ENCODE results near the gene ESRRG. TPM values are rescaled to one million over a fixed set of nuclear protein-coding genes. Genes with fewer than 3 reads are reported as not detected.

Gene ESRRG
- total and polyA plus RNA-seq, 2 of the 8 experiments (the other 6 are each of a cell fraction or from before 2014, with no cell fraction given): 0.59 to 1.4 TPM

GRCh38 chr1:216665856-216666255 lies 57.4 kb downstream of the ESRRG start:
- no peaks in the 10 kb centered on the region for H3K27me3 ChIP-seq (replicated peaks in 1 of 4; ENCODE audit: control insufficient read depth in 3 of 4, extremely low read depth in 1 of 4, insufficient read depth in 3 of 4, low read length in 3 of 4)

More at GRCh38 chr1:216665856-216666255, 57.4 kb downstream of the ESRRG start:
- Histone ChIP-seq H3K14ac (ENCODE audit: insufficient read length) (no peak overlapping the region), H4K20me1 (replicated peaks in 1 of 2; ENCODE audit: control insufficient read depth in 1 of 2, insufficient read depth in 2 of 2, low read length in 2 of 2) (no peaks in the 10 kb centered on the region), H3K4me3 (ENCODE audit: extremely low read depth in 1 of 4, insufficient read depth in 2 of 4, low read depth in 3 of 4, low read length in 4 of 4) (no peak overlapping the region), H2BK120ac (replicated peaks; ENCODE audit: low read depth, low read length) (no peak overlapping the region), H3K18ac (ENCODE audit: extremely low read depth, low read length) (no peak overlapping the region), H3K79me2 (ENCODE audit: control insufficient read depth in 1 of 2, insufficient read depth in 2 of 2, low read length in 2 of 2) (no peaks in the 10 kb centered on the region), H3K4ac (replicated peaks; ENCODE audit: insufficient read length, low read depth, low read length) (no peak overlapping the region), H3K36me3 (ENCODE audit: control insufficient read depth in 2 of 4, insufficient read depth in 4 of 4, low read length in 3 of 4) (no peaks in the 10 kb centered on the region), H3K9ac (replicated peaks in 1 of 4; ENCODE audit: extremely low read depth in 1 of 4, low read depth in 3 of 4, low read length in 3 of 4) (no peak overlapping the region), H3K23me2 (ENCODE audit: low read depth, low read length) (no peaks in the 10 kb centered on the region), H3K4me2 (ENCODE audit: insufficient read depth in 1 of 2, low read depth in 2 of 2, low read length in 2 of 2) (no peak overlapping the region), H2AK5ac (ENCODE audit: low read depth, low read length) (no peak overlapping the region), H2BK12ac (ENCODE audit: low read depth, low read length) (no peak overlapping the region), H2AFZ (ENCODE audit: low read length) (no peak overlapping the region), H3K56ac (replicated peaks; ENCODE audit: insufficient read length, low read depth, low read length) (no peak overlapping the region), H4K8ac (ENCODE audit: extremely low read depth, insufficient read depth, low read length) (no peak overlapping the region), H2BK15ac (ENCODE audit: low read length) (no peak overlapping the region), H3K27ac (ENCODE audit: low read depth, low read length) (no peak overlapping the region), H2BK5ac (ENCODE audit: low read depth, low read length) (no peak overlapping the region), H3K4me1 (replicated peaks in 1 of 4; ENCODE audit: control insufficient read depth in 3 of 4, insufficient read depth in 4 of 4, low read length in 3 of 4) (no peaks in the 10 kb centered on the region), H3K79me1 (ENCODE audit: low read depth, low read length) (no peaks in the 10 kb centered on the region), H3K23ac (ENCODE audit: insufficient read length) (no peak overlapping the region), H4K91ac (replicated peaks; ENCODE audit: insufficient read length, low read length) (no peak overlapping the region), H3K9me3 (ENCODE audit: insufficient read depth in 2 of 2, low read depth in 1 of 2, low read length in 1 of 2) (no peaks in the 10 kb centered on the region), H2BK20ac (ENCODE audit: low read length) (no peak overlapping the region), H4K5ac (ENCODE audit: insufficient read length, low read depth, low read length) (no peak overlapping the region)
- ChIA-PET CTCF (ENCODE audit: partially characterized antibody) (interaction anchor here (1.2 kb wide), 1 partner anchor 12 kb away, joined by 3 read pairs; no protein-coding TSS in a partner anchor), POLR2A (ENCODE audit: partially characterized antibody) (no interaction called here)
- TF ChIP-seq GTF2F1 (IDR thresholded peaks at IDR 0.05; ENCODE audit: borderline replicate concordance, low read depth, low read length) (no peak), YY1 (IDR thresholded peaks at IDR 0.05; ENCODE audit: low read depth, low read length) (no peak), EGR1 (IDR thresholded peaks at IDR 0.05; ENCODE audit: borderline replicate concordance, low read depth, low read length) (no peak), ATF2 (IDR thresholded peaks at IDR 0.05; ENCODE audit: low read length) (no peak), RAD21 (IDR thresholded peaks at IDR 0.05 in 1 of 2, conservative IDR thresholded peaks at IDR 0.05 in 1 of 2; ENCODE audit: low read depth in 2 of 2, low read length in 2 of 2) (no peak), CTBP2 (IDR thresholded peaks at IDR 0.05; ENCODE audit: borderline replicate concordance, insufficient read depth, insufficient read length, low read length) (no peak), BCL11A (IDR thresholded peaks at IDR 0.05; ENCODE audit: low read depth in 2 of 2, low read length in 2 of 2) (no peak), SAP30 (IDR thresholded peaks at IDR 0.05; ENCODE audit: insufficient read depth, insufficient replicate concordance, low read length) (no peak), ASH2L (IDR thresholded peaks at IDR 0.05; ENCODE audit: low read length) (no peak), ATF3 (IDR thresholded peaks at IDR 0.05; ENCODE audit: insufficient read depth, low read depth, low read length) (no peak), PHF8 (conservative IDR thresholded peaks at IDR 0.05; ENCODE audit: low read depth, low read length) (no peak), POLR2AphosphoS5 (IDR thresholded peaks at IDR 0.05; ENCODE audit: low read depth, low read length) (no peak), KDM1A (IDR thresholded peaks at IDR 0.05; ENCODE audit: borderline replicate concordance, low read length) (no peak)
- no peak for FAIRE-seq
- DNase-seq (ENCODE audit: low read depth in 1 of 2, low spot score in 2 of 2): no peak

Data from H1 (cell line).